ENCODE measurements around the gene TCF19.
"Not testable (repeated sequence)": the region's sequence is repeated elsewhere in the genome, so short reads cannot be mapped to it uniquely, and the experiment has no call there.

Gene TCF19

DNA sequence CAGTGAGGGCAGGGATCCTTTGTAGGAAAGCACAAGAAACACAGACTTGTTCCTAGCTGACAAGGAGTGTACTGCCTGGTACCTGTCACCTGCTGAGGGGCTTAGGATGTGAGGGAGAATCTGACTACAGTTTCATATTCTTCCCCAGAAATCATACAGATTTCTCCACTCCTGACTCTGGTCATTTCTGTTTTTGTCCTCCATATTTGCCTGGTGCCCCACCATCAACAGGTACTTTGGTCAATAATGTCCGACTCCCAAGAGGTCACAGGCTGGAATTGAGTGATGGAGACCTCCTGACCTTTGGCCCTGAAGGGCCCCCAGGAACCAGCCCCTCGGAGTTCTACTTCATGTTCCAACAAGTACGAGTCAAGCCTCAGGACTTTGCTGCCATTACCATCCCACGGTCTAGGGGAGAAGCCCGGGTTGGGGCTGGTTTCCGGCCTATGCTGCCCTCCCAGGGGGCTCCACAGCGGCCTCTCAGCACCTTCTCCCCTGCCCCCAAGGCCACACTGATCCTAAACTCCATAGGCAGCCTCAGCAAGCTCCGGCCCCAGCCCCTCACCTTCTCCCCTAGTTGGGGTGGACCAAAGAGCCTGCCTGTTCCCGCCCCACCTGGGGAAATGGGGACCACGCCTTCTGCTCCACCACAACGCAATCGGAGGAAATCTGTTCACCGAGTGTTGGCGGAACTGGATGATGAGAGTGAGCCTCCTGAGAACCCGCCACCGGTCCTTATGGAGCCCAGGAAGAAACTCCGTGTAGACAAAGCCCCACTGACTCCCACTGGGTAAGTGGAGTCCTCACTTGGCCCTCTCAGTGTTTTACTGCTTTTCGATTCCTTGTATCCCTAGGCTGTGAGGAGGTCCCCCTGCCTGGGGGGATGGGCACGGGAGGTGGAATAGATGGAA lies 3.1 kb downstream of the TCF19 start:
- DNase-seq (no peak), ATAC-seq (no peak)

DNA sequence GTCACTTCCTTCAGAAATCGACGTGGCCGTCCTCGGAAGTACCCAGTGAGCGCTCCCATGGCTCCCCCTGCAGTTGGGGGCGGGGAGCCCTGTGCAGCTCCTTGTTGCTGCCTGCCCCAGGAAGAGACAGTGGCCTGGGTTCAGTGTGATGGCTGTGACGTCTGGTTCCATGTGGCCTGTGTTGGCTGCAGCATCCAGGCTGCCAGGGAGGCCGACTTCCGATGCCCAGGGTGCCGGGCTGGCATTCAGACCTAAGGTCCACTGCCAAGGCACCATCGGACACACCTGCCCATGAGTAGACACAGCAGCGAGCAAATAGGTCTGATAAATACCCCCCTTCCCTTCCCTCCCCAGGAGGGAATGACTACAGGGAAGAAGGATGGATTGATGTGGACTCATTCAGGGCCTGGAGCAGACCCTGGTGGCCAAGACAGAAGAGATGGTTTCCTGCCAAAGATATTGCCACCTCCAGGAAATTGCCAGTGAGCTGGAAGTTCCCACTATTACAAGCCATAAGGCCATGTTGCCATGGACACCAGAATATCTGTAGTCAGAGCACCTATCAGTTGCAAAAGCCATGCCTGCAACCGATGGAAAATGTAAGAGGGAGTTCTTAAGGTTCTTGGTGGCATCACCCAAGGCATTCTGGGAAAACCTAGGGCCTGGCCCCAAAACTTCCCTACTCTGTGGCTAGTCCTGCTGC lies 4.2 kb downstream of the TCF19 start:
- no peak for ATAC-seq
- DNase-seq = no peak

DNA sequence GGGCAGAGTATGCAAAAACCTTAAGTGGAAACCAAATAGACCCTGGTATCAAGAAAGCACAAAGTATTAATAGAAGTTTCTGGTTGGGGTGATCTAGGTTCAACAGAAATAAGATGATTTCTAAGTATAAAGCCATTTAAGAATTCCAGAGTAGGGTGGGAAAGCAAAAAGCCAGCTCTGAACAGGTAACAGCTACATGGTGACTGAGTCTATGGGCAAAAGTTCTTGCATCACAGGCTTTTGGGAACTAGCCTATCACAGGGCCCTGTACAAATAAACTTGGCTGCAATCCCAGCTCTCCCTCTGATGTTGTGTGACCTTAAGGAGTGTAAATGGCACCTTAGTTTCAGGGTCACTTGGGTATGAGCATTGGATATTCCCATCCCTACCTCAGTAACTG lies 5.5 kb downstream of the TCF19 start:
- ATAC-seq = no peak
- no peak for DNase-seq

DNA sequence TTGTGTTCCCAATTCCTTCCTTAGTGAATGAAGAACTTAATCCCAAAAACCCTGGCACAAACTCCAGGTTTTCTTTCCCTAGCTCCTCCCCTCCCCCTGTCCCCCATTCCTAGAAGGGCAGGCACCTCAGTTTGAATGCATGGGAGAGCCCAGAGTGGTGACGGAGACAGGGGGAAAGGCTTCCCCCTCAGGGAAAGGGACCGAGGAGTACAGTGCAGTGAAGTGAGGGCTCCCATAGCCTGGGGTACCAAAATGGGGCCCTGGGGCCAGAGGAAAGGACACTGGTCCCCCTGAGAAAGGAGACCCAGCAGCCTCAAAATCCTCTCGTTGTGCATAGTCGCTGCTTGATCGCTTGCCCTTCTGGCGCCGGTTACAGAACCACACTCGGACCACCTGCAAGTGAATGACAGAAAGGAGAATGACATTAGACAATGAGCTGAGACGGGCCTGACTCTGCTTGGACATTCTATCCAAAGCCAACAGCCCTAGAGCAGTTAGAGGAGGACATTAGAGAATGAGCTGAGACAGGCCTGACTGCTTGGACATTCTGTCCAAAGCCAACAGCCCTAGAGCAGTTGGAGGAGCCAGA lies 6.2 kb downstream of the TCF19 start:
- not testable (repeated sequence) for DNase-seq, ATAC-seq

DNA sequence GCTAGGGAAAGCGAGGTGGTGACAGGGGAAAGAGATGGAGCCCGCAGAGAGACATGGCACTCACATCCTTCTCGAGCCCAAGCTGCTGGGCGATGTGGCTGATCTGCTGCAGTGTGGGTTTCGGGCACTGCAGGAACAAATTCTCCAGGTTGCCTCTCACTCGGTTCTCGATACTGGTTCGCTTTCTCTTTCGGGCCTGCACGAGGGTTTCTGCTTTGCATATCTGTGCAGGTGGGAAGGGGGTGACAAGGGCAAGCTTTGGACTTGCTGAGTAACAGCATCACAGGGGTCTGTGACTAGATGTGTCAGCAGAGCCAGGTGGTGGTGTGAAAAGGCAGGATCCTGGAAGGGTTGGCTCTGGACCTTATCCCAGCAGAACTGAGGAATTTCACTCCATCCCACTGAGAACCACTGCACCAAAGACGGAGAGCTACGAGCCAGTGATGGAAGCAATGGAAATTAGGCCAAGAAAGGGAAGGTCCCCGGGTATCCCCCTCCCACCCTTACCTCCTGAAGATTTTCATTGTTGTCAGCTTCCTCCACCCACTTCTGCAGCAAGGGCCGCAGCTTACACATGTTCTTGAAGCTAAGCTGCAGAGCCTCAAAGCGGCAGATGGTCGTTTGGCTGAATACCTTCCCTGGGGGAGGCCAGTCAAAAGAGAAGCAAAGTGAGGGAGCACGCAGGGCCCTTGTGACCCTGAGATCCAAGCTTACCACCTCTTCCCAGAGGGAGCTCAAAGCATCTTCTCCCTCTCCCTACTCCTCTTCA lies 6.9 kb downstream of the TCF19 start:
- ATAC-seq, DNase-seq: not testable (repeated sequence)

DNA sequence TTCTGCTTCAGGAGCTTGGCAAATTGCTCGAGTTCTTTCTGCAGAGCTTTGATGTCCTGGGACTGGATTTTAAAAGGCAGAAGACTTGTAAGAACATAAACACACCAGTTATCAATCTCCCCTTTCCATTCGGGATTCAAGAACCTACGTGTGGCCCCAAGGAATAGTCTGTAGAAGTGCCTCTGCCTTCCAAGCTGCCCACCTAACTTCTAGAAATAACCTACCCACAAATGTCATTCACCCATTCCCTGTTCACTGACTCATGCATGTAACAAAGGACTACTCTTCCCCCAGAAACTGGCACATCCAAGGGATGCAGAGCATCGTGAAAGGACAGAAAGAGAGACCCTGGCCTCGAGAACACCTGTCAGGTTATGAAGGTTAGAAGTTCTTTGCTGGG lies 7.6 kb downstream of the TCF19 start:
- DNase-seq (no peak), ATAC-seq (no peak)

DNA sequence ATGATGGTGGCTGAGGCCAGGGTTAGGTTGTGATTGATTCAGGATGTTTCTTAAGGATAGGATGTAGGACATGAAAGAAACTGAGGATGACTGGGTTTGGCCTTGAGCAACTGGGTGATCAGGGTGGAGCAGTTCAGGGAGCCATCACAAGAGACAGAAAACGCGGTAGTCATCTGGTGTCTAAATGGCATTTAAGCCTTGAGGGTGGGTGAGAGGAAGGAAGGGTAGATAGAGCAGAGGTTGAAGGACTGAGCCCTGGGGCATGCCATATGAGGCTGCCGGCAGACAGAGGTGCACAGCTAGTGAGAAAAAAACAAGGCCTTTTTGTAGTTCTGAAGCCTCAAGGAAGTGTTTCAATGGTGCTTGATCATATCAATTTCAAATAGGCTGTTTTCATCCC lies 10.2 kb downstream of the TCF19 start:
- DNase-seq (no peak), ATAC-seq (no peak)

DNA sequence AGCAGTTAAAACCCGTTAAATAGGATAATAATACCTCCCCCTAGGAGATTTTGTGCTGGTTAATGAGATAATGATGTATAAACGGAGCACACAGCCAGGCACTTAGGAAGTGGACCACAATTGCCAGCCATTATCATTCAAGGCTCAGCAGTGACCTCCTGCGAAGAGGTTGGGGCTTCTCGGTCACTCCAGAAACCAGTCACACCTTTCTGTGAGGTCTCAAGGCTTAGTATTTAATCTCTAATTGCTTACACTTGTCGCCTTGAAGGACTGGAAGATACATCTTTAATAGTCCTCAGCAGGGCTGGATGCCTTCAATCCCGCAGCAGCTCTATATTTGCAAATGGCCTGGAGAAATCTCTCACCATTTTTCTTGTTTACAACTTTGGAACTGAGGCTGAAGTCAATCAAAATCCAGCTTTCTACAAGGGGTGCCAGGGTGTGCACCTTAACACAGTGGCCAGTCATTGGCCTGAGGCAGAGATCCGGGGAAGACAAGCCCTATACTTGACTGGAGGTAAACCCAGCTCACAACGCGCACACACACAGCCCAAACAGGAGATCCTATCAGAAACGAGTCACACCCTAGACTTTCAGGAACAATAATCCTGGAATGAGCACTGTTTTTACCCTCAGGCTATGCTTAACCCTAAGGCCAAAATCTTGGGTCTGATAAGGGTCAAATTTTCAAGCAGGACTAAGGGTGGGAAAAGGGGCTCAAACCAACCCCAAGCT lies 10.9 kb downstream of the TCF19 start:
- no peak for DNase-seq
- no peak for ATAC-seq

DNA sequence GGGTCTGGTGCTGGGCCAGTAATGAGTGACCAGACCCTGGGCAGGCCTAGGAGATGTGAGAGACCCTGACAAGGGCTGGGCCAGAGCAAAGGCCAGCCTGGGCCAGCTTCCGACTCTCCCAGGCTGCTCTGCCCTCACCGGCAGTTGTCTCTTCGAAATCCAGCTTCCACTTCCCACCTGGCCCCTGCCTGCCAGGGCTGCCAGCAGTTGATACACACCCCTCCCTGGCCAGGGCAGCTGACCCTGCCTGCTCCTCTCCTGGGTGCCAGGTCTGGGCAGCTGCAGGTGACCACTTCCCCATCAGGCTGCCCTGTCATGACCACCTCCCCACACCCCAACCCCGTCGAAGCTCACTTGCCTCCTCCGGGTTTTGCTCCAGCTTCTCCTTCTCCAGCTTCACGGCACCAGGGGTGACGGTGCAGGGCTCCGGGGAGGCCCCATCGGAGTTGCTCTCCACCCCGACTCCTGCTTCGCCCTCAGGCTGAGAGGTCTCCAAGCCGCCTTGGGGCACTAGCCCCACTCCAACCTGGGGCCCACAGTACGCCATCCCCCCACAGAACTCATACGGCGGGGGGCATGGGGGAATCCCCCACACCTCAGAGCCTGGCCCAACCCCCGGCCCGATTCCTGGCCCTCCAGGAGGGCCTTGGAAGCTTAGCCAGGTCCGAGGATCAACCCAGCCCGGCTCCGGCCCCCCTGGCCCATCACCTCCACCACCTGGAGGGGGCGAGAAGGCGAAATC lies 11.6 kb downstream of the TCF19 start:
- not testable (repeated sequence) for DNase-seq, ATAC-seq

DNA sequence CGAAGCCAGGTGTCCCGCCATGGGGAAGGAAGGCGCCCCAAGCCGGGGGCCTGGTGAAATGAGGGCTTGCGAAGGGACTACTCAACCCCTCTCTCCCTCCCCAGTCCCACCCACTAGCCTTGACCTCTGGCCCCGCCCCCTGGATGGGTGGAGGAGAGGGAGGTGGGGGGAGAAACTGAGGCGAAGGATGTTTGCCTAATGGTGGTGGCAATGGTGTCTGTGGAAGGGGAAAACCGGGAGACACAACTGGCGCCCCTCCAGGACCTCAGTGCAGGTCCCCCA lies 12.2 kb downstream of the TCF19 start, which contains the start of gene POU5F1:
POU5F1 (minus strand) TSS at position 83 of the 282 bp plus-strand sequence; CDS start at position 21, 62 bp downstream.
- no peak for ATAC-seq

DNA sequence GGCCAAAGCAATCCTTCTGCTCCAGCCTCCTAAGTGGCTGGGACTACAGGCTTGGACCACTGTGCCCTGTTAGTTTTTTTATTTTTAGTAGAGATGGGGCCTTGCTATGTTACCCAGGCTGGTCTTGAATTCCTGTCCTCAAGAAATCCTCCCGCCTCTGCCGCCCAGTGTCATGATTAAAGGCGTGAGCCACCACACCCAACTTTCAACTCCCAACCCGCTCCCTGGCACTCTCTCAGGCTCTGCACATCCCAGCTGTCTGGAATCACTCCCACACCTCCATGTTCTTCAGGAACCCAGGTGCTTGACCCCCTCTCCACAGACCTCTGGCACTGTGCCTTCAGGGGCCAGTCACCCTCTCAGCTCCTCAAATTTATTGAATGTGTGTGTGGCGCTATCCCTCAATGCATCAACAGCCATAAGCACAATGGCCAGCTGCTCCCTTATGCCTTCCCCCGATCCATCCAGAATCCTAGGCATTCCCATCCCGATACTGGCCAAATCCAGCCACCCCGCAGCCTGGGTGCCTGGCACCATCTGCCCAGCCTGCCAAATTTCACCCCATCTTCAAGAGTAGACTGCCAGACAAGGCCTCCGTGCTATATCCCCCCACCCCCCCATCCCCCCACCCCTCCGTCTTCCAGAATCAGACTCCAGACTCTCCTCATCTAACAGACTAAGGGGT lies 12.7 kb downstream of the TCF19 start:
- ATAC-seq (no peak), DNase-seq (no peak)

More for the DNA sequence above, 12.2 kb downstream of the TCF19 start, which contains the start of gene POU5F1:
- no peak for DNase-seq

DNA sequence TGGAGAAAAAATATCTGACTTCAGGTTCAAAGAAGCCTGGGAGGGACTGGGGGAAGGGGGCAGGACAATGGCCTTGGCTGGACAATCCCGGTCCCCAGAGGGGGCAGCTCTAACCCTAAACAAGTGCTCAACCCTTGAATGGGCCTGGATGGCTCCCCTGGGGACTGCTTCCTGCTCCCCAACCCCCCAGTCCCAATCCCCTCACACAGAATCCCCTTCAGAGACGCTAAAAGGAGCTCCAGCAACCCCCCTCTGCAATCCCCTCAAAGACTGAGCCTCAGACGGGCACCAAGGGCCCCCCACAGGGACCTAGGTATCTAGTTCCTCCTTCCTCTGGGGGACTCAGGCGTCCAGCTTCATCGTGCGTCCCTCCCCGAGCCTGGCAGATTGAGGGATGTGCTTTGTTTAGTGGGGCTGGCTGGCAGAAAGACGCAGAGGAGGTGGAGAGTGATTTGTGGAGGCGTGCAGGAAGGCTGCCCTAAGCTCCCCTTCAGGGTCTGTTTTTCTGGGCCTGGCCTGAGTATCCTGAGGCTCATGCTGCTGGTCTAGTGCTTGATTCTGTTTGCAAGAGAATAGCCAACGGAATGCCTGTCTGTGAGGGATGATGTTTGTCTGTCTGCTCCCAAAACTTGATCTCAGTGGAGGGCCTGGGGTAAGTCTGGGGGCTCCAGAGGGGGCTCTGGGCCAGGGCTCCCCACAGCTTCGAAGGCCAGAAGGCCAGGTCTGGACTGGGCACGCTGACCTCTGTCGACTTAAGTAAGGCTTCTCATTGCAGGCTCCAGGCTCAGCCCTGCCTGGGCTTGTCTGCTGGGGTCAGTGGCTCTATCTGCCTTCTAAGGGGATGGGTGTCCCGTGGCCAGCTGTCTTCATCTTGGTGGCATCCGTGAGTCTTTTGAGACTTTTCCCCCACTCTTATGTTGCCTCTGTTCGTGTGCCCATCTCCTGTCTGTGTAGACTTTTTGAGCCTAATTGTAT lies 13.8 kb downstream of the TCF19 start:
- no peak for ATAC-seq

DNA sequence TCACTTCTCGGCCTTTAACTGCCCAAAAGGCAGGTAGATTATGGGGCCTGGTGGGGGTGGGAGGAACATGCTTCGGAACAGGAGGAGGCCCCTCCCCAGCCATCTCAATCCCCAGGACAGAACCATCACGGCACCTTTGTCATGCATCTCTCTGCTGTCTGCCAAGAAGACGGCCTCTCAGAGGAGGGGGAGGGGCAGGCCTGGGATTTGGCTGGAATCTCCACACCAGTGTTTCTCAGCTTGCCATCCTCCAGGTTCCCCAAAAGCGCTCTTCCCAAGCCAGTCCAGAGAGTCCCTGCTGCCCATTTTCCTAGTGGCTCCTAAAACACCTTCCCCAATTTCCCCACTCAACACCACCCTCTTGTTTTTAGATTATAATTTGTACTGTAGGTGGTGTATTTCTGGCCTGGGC lies 14.6 kb downstream of the TCF19 start:
- ATAC-seq (no peak), DNase-seq (no peak)

More for the DNA sequence above, 13.8 kb downstream of the TCF19 start:
- no peak for DNase-seq

DNA sequence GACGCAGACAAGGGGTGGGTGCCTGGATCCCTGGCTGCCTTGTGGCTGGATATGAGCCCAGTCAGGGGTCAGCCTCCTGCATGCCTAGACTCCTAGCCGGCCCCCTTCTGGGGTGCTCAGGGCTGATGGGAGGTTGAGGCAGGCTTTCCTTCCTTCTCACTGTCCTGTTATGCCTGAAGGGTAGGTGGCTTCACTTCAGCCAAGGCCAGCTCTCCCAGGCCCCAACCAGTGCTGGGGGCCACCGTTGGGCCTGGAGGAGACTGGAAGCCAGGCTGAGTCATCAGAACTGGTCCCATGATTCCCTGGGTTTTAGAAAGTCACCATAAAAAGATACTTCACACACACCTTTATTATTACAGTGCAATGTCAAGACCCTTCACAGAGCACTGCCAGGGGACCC lies 15.0 kb downstream of the TCF19 start:
- ATAC-seq = no peak
- no peak for DNase-seq

DNA sequence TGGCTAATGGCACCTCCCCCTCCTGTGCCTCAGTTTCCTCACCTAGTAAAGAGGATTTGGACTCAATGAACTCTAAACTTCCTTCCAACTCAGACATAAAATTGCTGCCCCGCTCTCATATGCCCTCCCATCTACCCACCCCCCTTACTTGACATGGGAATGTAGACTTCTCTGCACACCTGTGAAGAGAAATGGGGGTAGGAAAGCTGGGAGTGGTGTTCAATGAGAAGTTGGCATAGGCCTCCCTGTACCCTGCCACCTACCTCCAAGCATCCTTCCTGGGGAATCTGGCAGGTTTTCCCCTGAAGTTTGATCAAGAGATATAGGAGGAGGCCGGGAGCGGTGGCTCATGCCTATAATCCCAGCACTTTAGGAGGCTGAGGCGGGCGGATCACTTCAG lies 16.0 kb downstream of the TCF19 start:
- DNase-seq (no peak), ATAC-seq (no peak)

DNA sequence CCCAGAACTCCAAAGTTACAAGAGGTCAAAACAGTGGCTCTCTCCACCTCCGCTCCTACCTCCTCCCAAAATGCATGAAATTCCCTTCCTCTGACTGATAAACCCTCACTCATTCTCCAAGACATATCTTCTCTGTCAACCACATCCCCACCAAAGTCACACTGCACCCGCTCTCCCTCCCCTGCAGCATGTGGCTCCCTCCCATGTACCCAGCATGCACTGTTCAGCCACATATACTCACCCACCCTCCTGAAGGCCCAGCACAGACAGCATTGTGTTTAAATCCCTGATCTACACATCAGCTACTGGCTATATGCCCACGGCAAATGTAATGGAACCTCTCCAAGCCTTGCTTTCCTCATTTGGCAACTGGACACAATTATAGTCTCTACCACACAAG lies 17.6 kb downstream of the TCF19 start:
- no peak for DNase-seq
- no peak for ATAC-seq

DNA sequence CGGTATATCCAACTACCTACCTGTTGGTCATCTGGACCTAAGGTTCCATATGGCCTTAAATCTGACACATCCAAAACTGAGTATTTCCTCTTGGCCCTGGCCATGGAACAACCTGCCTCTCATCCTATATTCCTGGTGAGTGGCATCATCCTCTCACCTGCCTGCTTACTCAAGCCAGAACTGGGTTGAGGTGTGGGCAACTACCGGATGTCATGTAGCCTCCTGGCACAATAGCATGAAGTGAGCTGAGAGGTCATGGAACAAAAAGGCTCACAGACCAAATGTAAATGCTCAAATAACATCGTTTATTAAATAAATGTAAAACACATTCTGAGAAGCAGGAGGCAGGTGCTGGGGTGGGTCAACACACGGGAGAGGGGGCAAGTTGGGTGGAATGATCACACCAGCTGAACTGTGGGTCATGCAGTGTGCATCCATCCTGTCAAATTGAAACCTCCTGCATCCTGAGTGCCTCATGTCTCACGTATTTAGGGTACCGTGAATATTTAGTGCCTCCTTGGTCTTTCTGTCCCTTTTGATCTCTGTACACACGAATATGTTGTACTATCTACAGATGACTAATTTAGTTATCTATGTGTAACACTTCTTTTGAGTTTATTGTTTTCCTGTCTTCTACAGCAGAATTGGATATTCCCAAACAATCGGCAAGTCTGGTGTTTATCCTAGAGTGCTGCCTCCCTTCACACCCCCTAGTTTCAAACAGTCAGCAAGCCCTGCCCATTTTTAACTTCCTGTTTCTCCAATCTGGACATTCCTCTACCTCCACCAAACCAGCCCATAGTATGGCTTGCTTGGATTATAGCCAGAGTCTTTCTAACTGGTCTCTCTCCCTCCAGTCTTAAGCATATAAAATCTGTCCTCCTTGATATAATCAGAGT lies 20.0 kb downstream of the TCF19 start:
- DNase-seq (no peak), ATAC-seq (no peak)

DNA sequence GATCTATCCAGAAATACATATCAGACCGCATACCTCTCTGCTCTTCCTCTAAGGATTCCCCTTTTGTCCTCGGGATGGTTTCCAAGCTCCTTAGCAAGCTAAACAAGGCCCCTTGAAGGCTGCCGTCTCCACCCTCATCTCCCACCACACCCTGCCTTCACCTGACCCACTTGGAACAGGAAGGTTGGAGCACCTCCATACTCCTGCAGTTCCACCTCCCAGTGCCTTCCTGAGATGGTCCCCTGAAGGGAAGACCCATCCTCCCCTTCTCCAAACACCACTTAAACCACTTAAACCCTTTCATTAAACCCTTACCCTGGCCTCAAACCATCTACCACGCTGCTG lies 20.6 kb downstream of the TCF19 start:
- DNase-seq (no peak), ATAC-seq (no peak)
